A549 (cell line): ENCODE results near the gene KLK7. TPM values are rescaled to one million over a fixed set of nuclear protein-coding genes. Genes with fewer than 3 reads are reported as not detected.

ENCODE experiments used
- ATAC-seq, 2 experiments: fragments of 200-7000 bp in 1 of 2; fragments of >200 bp in 1 of 2; cut with Nextera tagmentation in 1 of 2; cut with Tn5 transposase in 1 of 2; 3 replicates each; pipeline versions ENCODE4 v1.8.0 to v1.9.1; 2018 to 2020; ENCODE audit warnings: mild to moderate bottlenecking in 1 of 2, moderate library complexity in 1 of 2
- CTCF ChIA-PET: fragments of 300-600 bp; sonication (Branson Sonifier 250); formaldehyde crosslinking; extraction: SDS; loops from one replicate; lab custom pipeline; 2021; ENCODE audit warnings: antibody characterized with exemption, inconsistent platforms; lab: Yijun Ruan, JAX
- POLR2A ChIA-PET: fragments of 350-600 bp; formaldehyde crosslinking; extraction: SDS; loops from one replicate; lab custom pipeline; 2021; ENCODE audit warnings: antibody characterized with exemption, inconsistent platforms; lab: Yijun Ruan, JAX
- DNase-seq, 2 experiments: peaks; one replicate each; pipeline versions ENCODE4 v3.0.0 to v3.0.0-alpha.2; 2011 to 2016; ENCODE audit warnings: low read depth in 1 of 2, low spot score in 1 of 2
- FAIRE-seq: peaks from 2 replicates; lab custom pipeline; 2011; peaks lifted over from hg19 to GRCh38; lab: Jason Lieb, UNC
- H3K27ac ChIP-seq, 2 experiments: fragments of >200 bp; sonication (Bioruptor Twin); formaldehyde crosslinking; 3 replicates each; pipeline ENCODE4 v1.5.1; 2016 to 2017
- H3K4me1 ChIP-seq: fragments of >200 bp; sonication (Bioruptor Twin); formaldehyde crosslinking; 3 replicates; pipeline ENCODE4 v1.6.1; 2016
- H3K4me2 ChIP-seq: fragments of >200 bp; sonication (Bioruptor Twin); formaldehyde crosslinking; 3 replicates; pipeline ENCODE4 v1.6.1; 2016
- H3K4me3 ChIP-seq: fragments of >200 bp; sonication (Bioruptor Twin); formaldehyde crosslinking; 3 replicates; pipeline ENCODE4 v1.5.1; 2016
- H3K9me3 ChIP-seq: fragments of >200 bp; sonication (Bioruptor Twin); formaldehyde crosslinking; 3 replicates; pipeline ENCODE4 v1.6.1; 2016
- CBX2 ChIP-seq: fragments of 200-600 bp; sonication (generic); IDR thresholded peaks from 2 replicates; pipeline ENCODE4 v1.6.1; 2016; ENCODE audit warnings: low read depth, mild to moderate bottlenecking, borderline replicate concordance
- CEBPB ChIP-seq, 2 experiments: fragments of >200 bp in 1 of 2; sonication (Bioruptor Twin) in 1 of 2; formaldehyde crosslinking in 1 of 2; IDR thresholded peaks; 2 replicates each; pipeline ENCODE4 v1.6.1; 2012 to 2016
- CHD4 ChIP-seq: fragments of 200-600 bp; sonication (generic); IDR thresholded peaks from 2 replicates; pipeline ENCODE4 v1.6.1; 2016; ENCODE audit warnings: antibody characterized with exemption, mild to moderate bottlenecking, borderline replicate concordance
- EHF ChIP-seq: fragments of 250-450 bp; sonication (Bioruptor Pico); IDR thresholded peaks from 2 replicates; pipeline ENCODE4 v1.5.0; 2020; ENCODE audit warnings: mild to moderate bottlenecking
- EP300 ChIP-seq, 2 experiments: fragments of >200 bp; sonication (Bioruptor Twin); formaldehyde crosslinking; IDR thresholded peaks; 2 replicates in 1 of 2; 3 replicates in 1 of 2; pipeline ENCODE4 v1.6.1; 2016 to 2017
- FOXS1 ChIP-seq: fragments of 250-450 bp; sonication (Bioruptor Pico); IDR thresholded peaks from 2 replicates; pipeline ENCODE4 v1.5.0; 2020; ENCODE audit warnings: mild to moderate bottlenecking, moderate library complexity
- JUN ChIP-seq, 2 experiments: fragments of >200 bp; sonication (Bioruptor Twin); formaldehyde crosslinking; IDR thresholded peaks; 2 replicates in 1 of 2; 3 replicates in 1 of 2; pipeline ENCODE4 v1.6.1; 2016 to 2017
- MAFK ChIP-seq: fragments of 450-650 bp; IDR thresholded peaks from 2 replicates; pipeline ENCODE4 v1.6.1; 2014; ENCODE audit not compliant: partially characterized antibody
- MAZ ChIP-seq: fragments of 150-350 bp; IDR thresholded peaks from 2 replicates; pipeline ENCODE4 v1.6.1; 2014; ENCODE audit warnings: antibody characterized with exemption, low read depth, low read length, borderline replicate concordance
- MYC ChIP-seq: IDR thresholded peaks from 2 replicates; pipeline ENCODE4 v1.6.1; 2012; ENCODE audit warnings: mild to moderate bottlenecking, inconsistent platforms, low read length, improper control_type of control experiment, borderline replicate concordance
- NR3C1 ChIP-seq: fragments of >200 bp; sonication (Bioruptor Twin); formaldehyde crosslinking; IDR thresholded peaks from 3 replicates; pipeline ENCODE4 v1.6.1; 2017
- POLR2A ChIP-seq: IDR thresholded peaks from 2 replicates; pipeline ENCODE4 v1.6.1; 2012; ENCODE audit warnings: mild to moderate bottlenecking, low read length
- POLR2AphosphoS2 ChIP-seq: conservative IDR thresholded peaks from 2 replicates; pipeline ENCODE4 v1.6.1; 2012; ENCODE audit warnings: low read length, improper control_type of control experiment, inconsistent platforms
- RARB ChIP-seq: fragments of 250-450 bp; sonication (Bioruptor Pico); IDR thresholded peaks from 2 replicates; pipeline ENCODE4 v1.8.0; 2021; ENCODE audit warnings: mild to moderate bottlenecking, moderate library complexity
- RCOR1 ChIP-seq: fragments of 150-350 bp; IDR thresholded peaks from 2 replicates; pipeline ENCODE4 v1.6.1; 2014; ENCODE audit warnings: antibody characterized with exemption, low read length, low read depth
- RNF2 ChIP-seq: fragments of 200-600 bp; sonication (generic); IDR thresholded peaks from 2 replicates; pipeline ENCODE4 v1.6.1; 2016; ENCODE audit warnings: low read depth, mild to moderate bottlenecking, antibody characterized with exemption, moderate library complexity, borderline replicate concordance
- SREBF2 ChIP-seq: fragments of 450-650 bp; IDR thresholded peaks from 2 replicates; pipeline ENCODE4 v1.6.1; 2014; ENCODE audit warnings: mild to moderate bottlenecking, moderate library complexity
- TP53 ChIP-seq: fragments of 250-450 bp; sonication (Bioruptor Pico); IDR thresholded peaks from 2 replicates; pipeline ENCODE4 v1.5.0; 2021; ENCODE audit warnings: mild to moderate bottlenecking, moderate library complexity
- ZC3H11A ChIP-seq: fragments of 450-650 bp; IDR thresholded peaks from 2 replicates; pipeline ENCODE4 v1.6.1; 2014; ENCODE audit warnings: antibody characterized with exemption, mild to moderate bottlenecking
- WGBS: methylation state at CpG from one replicate; pipeline ENCODE4 v1.1.6; 2017; ENCODE audit errors: missing lambda C conversion rate; 5-methylcytosine and 5-hydroxymethylcytosine counted together
- polyA plus RNA-seq, 4 experiments: library from polyadenylated mRNA; depleted of rRNA in 3 of 4; stranded (reverse); fragments of >200 nt; fragmentation: RNase III in 1 of 4; extraction: RNeasy Plus Mini Kit Qiagen cat#74134 plus additional on column Dnase treatment in 1 of 4; gene quantifications; 2 replicates in 3 of 4; 3 replicates in 1 of 4; pipeline ENCODE4 v1.2.3, GENCODE V29; 2011 to 2017
- TF ChIP-seq, protein P1 (sequence below): fragments of 150-350 bp; IDR thresholded peaks from 2 replicates; pipeline ENCODE4 v1.6.1; 2014; ENCODE audit warnings: low read depth, mild to moderate bottlenecking, low read length
- TF ChIP-seq, protein P2 (sequence below): fragments of >200 bp; sonication (Bioruptor Twin); formaldehyde crosslinking; IDR thresholded peaks from 3 replicates; pipeline ENCODE4 v1.6.1; 2016
- TF ChIP-seq, protein P3 (sequence below): IDR thresholded peaks from 2 replicates; pipeline ENCODE4 v1.6.1; 2012

Gene KLK7
- polyA plus RNA-seq, 2 of the 4 experiments (the other 2 are of a cell fraction): not detected

DNA sequence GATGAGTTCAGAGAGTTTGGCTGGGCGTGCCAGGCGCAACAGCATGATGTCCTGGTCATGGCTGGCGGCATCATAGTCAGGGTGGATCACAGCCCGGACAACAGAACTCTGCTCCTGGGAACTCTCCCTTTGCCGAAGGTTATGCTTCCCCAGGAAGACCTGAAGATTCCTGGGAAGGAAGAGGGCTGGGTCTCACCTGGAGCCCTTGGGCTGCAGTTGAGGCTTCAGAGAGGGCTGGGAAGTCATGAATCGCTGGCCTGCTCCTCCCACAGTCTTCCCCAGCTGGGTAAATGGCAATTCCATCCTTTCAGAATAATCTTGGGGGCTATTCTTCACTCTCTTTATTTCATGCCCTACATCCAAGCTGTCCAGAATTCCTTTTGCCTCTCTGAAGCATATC is 20.3 kb downstream of the KLK7 start:
- TF ChIP-seq CEBPB (IDR thresholded peaks at IDR 0.05) (no peak), TP53 (no peak), FOXS1 (CRISPR knock-in tag) (no peak), JUN (IDR thresholded peaks at IDR 0.05) (no peak), RARB (CRISPR knock-in tag) (no peak), RNF2 (no peak), CBX2 (no peak), MAZ (no peak), MYC (no peak), EP300 (IDR thresholded peaks at IDR 0.05) (no peak), NR3C1 (no peak), MAFK (no peak), EHF (CRISPR knock-in tag) (no peak), SREBF2 (no peak), POLR2A (no peak), CHD4 (no peak)
- TF ChIP-seq, protein P1, sequence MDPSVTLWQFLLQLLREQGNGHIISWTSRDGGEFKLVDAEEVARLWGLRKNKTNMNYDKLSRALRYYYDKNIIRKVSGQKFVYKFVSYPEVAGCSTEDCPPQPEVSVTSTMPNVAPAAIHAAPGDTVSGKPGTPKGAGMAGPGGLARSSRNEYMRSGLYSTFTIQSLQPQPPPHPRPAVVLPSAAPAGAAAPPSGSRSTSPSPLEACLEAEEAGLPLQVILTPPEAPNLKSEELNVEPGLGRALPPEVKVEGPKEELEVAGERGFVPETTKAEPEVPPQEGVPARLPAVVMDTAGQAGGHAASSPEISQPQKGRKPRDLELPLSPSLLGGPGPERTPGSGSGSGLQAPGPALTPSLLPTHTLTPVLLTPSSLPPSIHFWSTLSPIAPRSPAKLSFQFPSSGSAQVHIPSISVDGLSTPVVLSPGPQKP: no peak
- TF ChIP-seq, protein P2, sequence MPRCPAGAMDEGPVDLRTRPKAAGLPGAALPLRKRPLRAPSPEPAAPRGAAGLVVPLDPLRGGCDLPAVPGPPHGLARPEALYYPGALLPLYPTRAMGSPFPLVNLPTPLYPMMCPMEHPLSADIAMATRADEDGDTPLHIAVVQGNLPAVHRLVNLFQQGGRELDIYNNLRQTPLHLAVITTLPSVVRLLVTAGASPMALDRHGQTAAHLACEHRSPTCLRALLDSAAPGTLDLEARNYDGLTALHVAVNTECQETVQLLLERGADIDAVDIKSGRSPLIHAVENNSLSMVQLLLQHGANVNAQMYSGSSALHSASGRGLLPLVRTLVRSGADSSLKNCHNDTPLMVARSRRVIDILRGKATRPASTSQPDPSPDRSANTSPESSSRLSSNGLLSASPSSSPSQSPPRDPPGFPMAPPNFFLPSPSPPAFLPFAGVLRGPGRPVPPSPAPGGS: no peak
- TF ChIP-seq, protein P3, sequence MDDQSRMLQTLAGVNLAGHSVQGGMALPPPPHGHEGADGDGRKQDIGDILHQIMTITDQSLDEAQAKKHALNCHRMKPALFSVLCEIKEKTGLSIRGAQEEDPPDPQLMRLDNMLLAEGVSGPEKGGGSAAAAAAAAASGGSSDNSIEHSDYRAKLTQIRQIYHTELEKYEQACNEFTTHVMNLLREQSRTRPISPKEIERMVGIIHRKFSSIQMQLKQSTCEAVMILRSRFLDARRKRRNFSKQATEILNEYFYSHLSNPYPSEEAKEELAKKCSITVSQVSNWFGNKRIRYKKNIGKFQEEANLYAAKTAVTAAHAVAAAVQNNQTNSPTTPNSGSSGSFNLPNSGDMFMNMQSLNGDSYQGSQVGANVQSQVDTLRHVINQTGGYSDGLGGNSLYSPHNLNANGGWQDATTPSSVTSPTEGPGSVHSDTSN: no peak
- TF ChIP-seq, all 56 proteins: peak for 0
- DNase-seq (no peak), ATAC-seq (no peak), FAIRE-seq (no peak)
- no peak overlapping the region for H3K27ac ChIP-seq
- no peak overlapping the region for H3K4me3 ChIP-seq
- H3K4me1 ChIP-seq: no peaks in the 10 kb centered on the region
- ChIA-PET POLR2A (no interaction called here), CTCF (no interaction called here)
- 32% methylated on average over 6 of the region's 6 CpGs for WGBS
- no peak overlapping the region for H3K4me2 ChIP-seq
- H3K9me3 ChIP-seq: peaks cover 5% of the 10 kb centered on the region; the same call in 2 of the 3 replicates

DNA sequence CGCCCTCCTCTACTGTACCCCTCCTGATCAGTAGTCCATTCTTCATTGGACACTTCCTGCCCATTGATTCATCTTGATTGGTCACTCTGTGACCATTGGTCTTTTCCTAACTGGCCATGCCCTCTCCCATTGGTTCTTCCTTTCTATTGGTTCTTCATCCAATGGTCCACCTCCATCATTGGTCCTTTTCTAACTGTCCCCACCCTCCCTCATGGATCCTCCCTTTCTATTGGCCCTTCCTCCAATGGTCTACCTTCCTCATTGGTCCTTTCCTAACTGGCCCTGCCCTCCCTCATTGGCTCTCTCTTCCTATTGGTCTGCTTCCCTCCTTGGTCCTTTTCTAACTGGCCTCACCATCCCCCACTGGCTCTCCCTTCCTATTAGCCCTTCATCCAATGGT is 21.5 kb downstream of the KLK7 start:
- no peak for FAIRE-seq
- ChIA-PET POLR2A (no interaction called here), CTCF (interaction anchor here (0.5 kb wide), 1 partner anchor 39 kb away, joined by 3 read pairs; the partner anchor contains the start of gene KLK8)
- H3K4me3 ChIP-seq: no peak overlapping the region
- WGBS: 48% methylated on average over 1 of the region's 1 CpG
- H3K4me2 ChIP-seq: no peak overlapping the region
- TF ChIP-seq ZC3H11A: no peak
- no peak for TF ChIP-seq RCOR1
- TF ChIP-seq POLR2AphosphoS2: no peak
- no peak for TF ChIP-seq MYC
- TF ChIP-seq SREBF2: no peak
- peaks cover 5% of the 10 kb centered on the region; the same call in 2 of the 3 replicates for H3K9me3 ChIP-seq
- peak in 1 of 2 experiments; percentile 10; a peak in 2 of 6 replicates for ATAC-seq
- no peaks in the 10 kb centered on the region for H3K4me1 ChIP-seq
- peak in 1 of 2 experiments; percentile 21 for DNase-seq
- no peak overlapping the region for H3K27ac ChIP-seq
